Right lobe of liver (tissue), 6 donors: ENCODE measurements around the gene IFT20. TPM values are rescaled to one million over a fixed set of nuclear protein-coding genes. Genes with fewer than 3 reads are reported as not detected.

Experiments used
- ATAC-seq, 4 donors: fragments of 200-7000 bp; cut with Tn5 transposase; one replicate each; pipeline ENCODE4 v1.9.1; 2020; ENCODE audit warnings: mild to moderate bottlenecking in 4 of 4, moderate library complexity in 4 of 4
- DNase-seq, 3 donors: peaks; one replicate each; pipeline ENCODE4 v3.0.0-alpha.2; 2020
- H3K27ac ChIP-seq, 3 donors: fragments of 200-600 bp; one replicate each; pipeline ENCODE4 v1.8.0; 2022
- H3K27me3 ChIP-seq, 2 donors: fragments of 200-600 bp; one replicate each; pipeline ENCODE4 v1.8.0; 2022
- H3K36me3 ChIP-seq, 4 donors: fragments of 200-600 bp; sonication (generic) in 1 of 4; one replicate each; pipeline versions ENCODE4 v1.5.1 to v1.8.0; 2017 to 2022; ENCODE audit warnings: control low read depth in 1 of 4
- H3K4me1 ChIP-seq, 4 donors: fragments of 200-600 bp; sonication (generic) in 1 of 4; one replicate each; pipeline versions ENCODE4 v1.5.1 to v1.8.0; 2017 to 2022; ENCODE audit warnings: control low read depth in 1 of 4
- H3K4me3 ChIP-seq, 3 donors: fragments of 200-600 bp; one replicate each; pipeline ENCODE4 v1.8.0; 2022
- H3K9me3 ChIP-seq, 4 donors: fragments of 200-600 bp; sonication (generic) in 1 of 4; one replicate each; pipeline versions ENCODE4 v1.5.1 to v1.8.0; 2017 to 2022; ENCODE audit warnings: control low read depth in 1 of 4
- CTCF ChIP-seq, 4 donors: fragments of 200-600 bp in 3 of 4; fragments of 450-650 bp in 1 of 4; IDR thresholded peaks; one replicate each; pipeline versions ENCODE4 v1.5.1 to v1.8.0; 2016 to 2022; ENCODE audit warnings: antibody characterized with exemption in 4 of 4, mild to moderate bottlenecking in 2 of 4
- POLR2A ChIP-seq: fragments of 450-650 bp; IDR thresholded peaks from one replicate; pipeline ENCODE4 v1.6.1; 2017; ENCODE audit warnings: antibody characterized with exemption, mild to moderate bottlenecking
- WGBS: methylation state at CpG from one replicate; pipeline ENCODE4 v1.1.6; 2018; ENCODE audit warnings: low coverage, low lambda C conversion rate; ENCODE audit not compliant: insufficient coverage; ENCODE audit errors: missing lambda C conversion rate; 5-methylcytosine and 5-hydroxymethylcytosine counted together
- intact Hi-C, 2 donors: fragments of 100-400 bp; cut with DNase I; formaldehyde crosslinking; loops; one replicate each; pipeline versions ENCODE4 v1.11.2 to v1.14.1; 2022
- total RNA-seq, 6 experiments: library from RNA; depleted of rRNA in 2 of 6; stranded (reverse); fragments of >200 nt in 2 of 6; fragmentation: NEBNext Ultra II Directional in 3 of 6; extraction: Animal tissue kit (Norgen Biotek cat#: 25700) in 3 of 6; gene quantifications; one replicate each; pipeline versions ENCODE4 v1.1.0 to v1.2.4, GENCODE V29; 2016 to 2023
- donor health status: DM: no; HTN: yes; CAD: no.
- donor health status: DM: no; HTN: no; CAD: no.
- donor health status: DM: no; HTN: no; CAD: no.
- donor health status: DM: no; HTN: yes; CAD: no.
- donor health status: DM: no; HTN: yes; CAD: no.

IFT20 gene
- total RNA-seq, 6 experiments from 2014 or later: 20.6 to 29.6 (median 26.1) TPM

DNA sequence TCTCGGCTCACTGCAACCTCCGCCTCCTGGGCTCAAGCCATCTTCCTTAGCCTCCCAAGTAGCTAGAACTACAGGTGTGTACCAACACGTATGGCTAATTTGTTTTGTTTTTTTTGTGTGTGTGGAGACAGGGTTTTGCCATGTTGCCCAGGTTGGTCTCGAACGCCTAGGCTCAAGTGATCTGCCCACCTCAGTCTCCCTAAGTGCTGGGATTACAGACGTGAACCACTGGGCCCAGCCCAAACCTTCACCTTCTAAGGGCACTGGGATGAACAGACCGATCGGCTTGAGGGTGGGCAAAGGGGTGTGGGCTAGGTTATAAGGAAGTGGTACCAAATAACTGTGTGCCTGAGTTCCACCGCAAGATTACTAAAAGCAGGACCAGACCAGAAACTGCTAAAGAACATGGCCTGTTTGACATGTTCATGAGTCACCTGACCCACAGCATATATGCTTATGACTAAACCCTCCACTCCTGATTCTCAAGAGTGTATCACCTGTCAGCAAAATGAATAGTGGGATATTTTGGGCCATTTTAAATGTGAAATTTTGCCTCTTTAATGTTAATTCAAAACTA, 8.2 kb downstream of the IFT20 start:
- TF ChIP-seq CTCF (IDR thresholded peaks at IDR 0.05): no peak
- TF ChIP-seq POLR2A: no peak
- Histone ChIP-seq H3K4me3 (no peak overlapping the region), H3K4me1 (peaks cover 0 to 40% (median 9%) of the 10 kb centered on the region in 4 donors), H3K27me3 (no peaks in the 10 kb centered on the region), H3K9me3 (no peaks in the 10 kb centered on the region), H3K27ac (no peak overlapping the region), H3K36me3 (peaks cover 0 to 58% (median 18%) of the 10 kb centered on the region in 4 donors)
- 78% methylated on average over 4 of the region's 9 CpGs for WGBS
- ATAC-seq (no peak), DNase-seq (peak in 1 of 3 donors; percentile 23)
- intact Hi-C loops: no loop called here

- H3K27ac ChIP-seq: no peak overlapping the region
- DNase-seq: peak in 1 of 3 donors; percentile 18
- no peak overlapping the region for H3K4me3 ChIP-seq
- ATAC-seq: no peak
- intact Hi-C loops: no loop called here
- no peaks in the 10 kb centered on the region for H3K27me3 ChIP-seq
- no peaks in the 10 kb centered on the region for H3K9me3 ChIP-seq
- peaks cover 0 to 51% (median 15%) of the 10 kb centered on the region in 4 donors for H3K36me3 ChIP-seq
- whole genome bisulfite sequencing: 66% methylated on average over 3 of the region's 7 CpGs
- peaks cover 0 to 47% (median 9%) of the 10 kb centered on the region in 4 donors for H3K4me1 ChIP-seq
- TF ChIP-seq CTCF (IDR thresholded peaks at IDR 0.05) (no peak), POLR2A (no peak)
Measured at GRCh38 chr17:28326114-28326513, 9.2 kb downstream of the IFT20 start.

DNA sequence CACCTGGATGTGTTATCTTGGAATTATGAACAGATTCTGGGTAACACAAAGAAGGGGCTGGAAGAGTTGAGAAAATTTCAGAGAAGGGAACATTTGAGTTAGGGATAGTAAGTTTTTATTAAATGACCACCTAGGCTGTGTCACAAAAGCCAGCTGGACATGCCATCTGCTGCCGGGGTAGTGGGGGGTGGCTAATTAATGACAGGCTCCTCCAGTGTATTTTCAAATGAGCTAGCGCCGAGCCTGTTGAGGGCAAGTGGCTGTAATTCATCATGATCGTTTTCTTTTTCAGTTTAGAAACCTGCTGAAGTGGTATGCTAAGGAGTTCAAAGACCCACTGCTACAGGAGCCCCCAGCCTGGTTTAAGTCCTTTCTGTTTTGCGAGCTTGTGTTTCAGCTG, 10.1 kb downstream of the IFT20 start:
- WGBS: 60% methylated on average over 1 of the region's 5 CpGs
- TF ChIP-seq CTCF (IDR thresholded peaks at IDR 0.05): no peak
- no peak for TF ChIP-seq POLR2A

DNA sequence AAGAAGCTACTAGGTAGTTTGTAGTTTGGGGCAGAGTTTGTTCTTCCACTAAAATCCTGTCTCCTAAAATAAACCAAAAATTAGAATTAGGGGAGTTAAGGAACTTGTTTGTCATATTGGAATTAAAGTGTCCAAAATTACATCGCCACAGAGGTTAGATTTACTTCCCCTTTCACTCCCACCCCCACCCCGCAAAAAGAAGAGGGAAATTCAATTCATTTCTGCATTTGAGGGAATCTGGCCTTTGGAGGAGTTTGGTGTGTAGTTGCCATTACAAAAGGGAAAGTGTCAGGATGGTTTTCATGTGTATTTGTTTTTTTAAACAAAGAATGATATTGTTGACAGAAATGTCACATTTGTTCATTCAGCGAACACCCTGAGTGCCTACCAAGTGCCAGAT, 10.5 kb downstream of the IFT20 start:
- Histone ChIP-seq H3K36me3 (peaks cover 0 to 39% (median 15%) of the 10 kb centered on the region in 4 donors), H3K9me3 (no peaks in the 10 kb centered on the region), H3K4me3 (peak overlapping the region in 1 of 3 donors; percentile 26), H3K27ac (peak overlapping the region in 2 of 3 donors; percentile 42 to 76), H3K27me3 (no peaks in the 10 kb centered on the region), H3K4me1 (peaks cover 0 to 55% (median 9%) of the 10 kb centered on the region in 4 donors)
- 59% methylated on average over 3 of the region's 3 CpGs for WGBS
- TF ChIP-seq POLR2A: no peak
- no peak for TF ChIP-seq CTCF (IDR thresholded peaks at IDR 0.05)
- no peak for ATAC-seq
- no peak for DNase-seq
- intact Hi-C loops: no loop called here

More for the DNA sequence above, 10.1 kb downstream of the IFT20 start:
- peaks cover 0 to 42% (median 15%) of the 10 kb centered on the region in 4 donors for H3K36me3 ChIP-seq
- H3K9me3 ChIP-seq: no peaks in the 10 kb centered on the region
- H3K27me3 ChIP-seq: no peaks in the 10 kb centered on the region
- intact Hi-C loops: no loop called here
- peak overlapping the region in 2 of 3 donors; percentile 42 to 76 for H3K27ac ChIP-seq
- H3K4me1 ChIP-seq: peaks cover 0 to 55% (median 9%) of the 10 kb centered on the region in 4 donors
- no peak for DNase-seq
- ATAC-seq: no peak
- H3K4me3 ChIP-seq: no peak overlapping the region
